Activated naive CD8-positive, alpha-beta T cell treated with anti-CD3 and anti-CD28 coated beads for 36 hours (primary cell): Measurements from ENCODE around the gene ENG. TPM values are rescaled to one million over a fixed set of nuclear protein-coding genes. Genes with fewer than 3 reads are reported as not detected.
"Not testable (repeated sequence)": the region's sequence is repeated elsewhere in the genome, so short reads cannot be mapped to it uniquely, and the experiment has no call there.

ENCODE experiments used
- DNase-seq: peaks from one replicate; pipeline ENCODE4 v3.0.0; 2021
- H3K27ac Mint-ChIP-seq: one replicate; pipeline ENCODE4 v1.8.0; 2022; ENCODE audit warnings: mild to moderate bottlenecking, moderate library complexity, mixed read lengths
- H3K27me3 Mint-ChIP-seq: one replicate; pipeline ENCODE4 v1.8.0; 2022; ENCODE audit warnings: mild to moderate bottlenecking, mixed read lengths
- H3K36me3 Mint-ChIP-seq: one replicate; pipeline ENCODE4 v1.8.0; 2021; ENCODE audit warnings: mild to moderate bottlenecking, mixed read lengths
- H3K4me1 Mint-ChIP-seq: one replicate; pipeline ENCODE4 v1.8.0; 2021; ENCODE audit warnings: mixed read lengths
- H3K4me3 Mint-ChIP-seq: one replicate; pipeline ENCODE4 v1.8.0; 2022; ENCODE audit warnings: mild to moderate bottlenecking, moderate library complexity, mixed read lengths
- H3K9me3 Mint-ChIP-seq: one replicate; pipeline ENCODE4 v1.8.0; 2022; ENCODE audit warnings: mixed read lengths
- total RNA-seq, 2 experiments: library from RNA; stranded (reverse); gene quantifications; one replicate each; pipeline ENCODE4 v1.2.3, GENCODE V29; 2021

Gene ENG
- total RNA-seq, 2 experiments from 2014 or later = 17.7 to 18.8 TPM

DNA sequence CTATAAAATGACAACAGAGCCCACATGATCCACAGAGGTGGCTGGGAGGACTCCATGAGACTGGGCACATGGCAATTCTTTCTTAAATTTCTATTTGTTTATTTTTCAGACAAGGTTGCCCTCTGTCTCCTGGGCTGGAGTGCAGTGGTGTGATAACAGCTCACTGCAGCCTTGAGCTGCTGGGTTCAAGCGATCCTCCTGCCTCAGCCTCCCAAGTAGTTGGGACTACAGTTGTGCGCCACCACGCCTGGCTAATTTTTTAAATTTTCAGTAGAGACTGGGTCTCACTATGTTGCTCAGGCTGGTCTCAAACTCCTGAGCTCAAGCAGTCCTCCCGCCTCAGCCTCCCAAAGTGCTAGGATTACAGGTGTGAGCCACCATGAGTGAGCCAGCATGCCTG lies 8.8 kb downstream of the ENG start:
- Mint-ChIP-seq H3K36me3 (peaks cover 20% of the 10 kb centered on the region), H3K9me3 (peaks cover 16% of the 10 kb centered on the region)
- H3K4me3 Mint-ChIP-seq, DNase-seq, H3K4me1 Mint-ChIP-seq, H3K27me3 Mint-ChIP-seq, H3K27ac Mint-ChIP-seq: not testable (repeated sequence)

DNA sequence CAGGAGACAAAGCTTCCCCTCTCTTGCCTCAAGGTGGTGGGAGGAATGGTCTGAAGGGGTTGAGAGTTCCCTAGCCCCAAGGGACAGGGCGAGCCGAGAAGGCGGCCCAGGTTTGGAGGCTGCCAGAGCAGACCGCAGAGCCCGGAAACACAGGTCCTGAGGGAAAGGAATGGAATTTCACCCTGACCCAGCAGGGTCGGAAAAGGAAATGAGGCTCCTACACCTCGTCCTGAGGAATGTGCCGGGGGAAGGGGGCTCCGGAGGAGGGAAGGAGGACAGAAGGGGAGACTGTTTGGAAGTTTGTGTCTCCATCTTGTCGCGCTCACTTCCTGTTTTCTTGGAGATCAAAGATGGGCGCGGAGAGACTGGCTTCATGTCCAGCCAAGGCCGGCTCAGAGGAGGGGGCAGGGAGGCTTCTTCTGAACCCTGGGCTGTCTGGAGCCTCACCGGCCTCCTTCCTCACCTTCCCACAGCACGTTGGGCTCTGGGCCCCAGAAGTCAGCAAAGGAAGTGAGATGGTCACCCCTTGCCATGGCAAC lies 9.6 kb downstream of the ENG start:
- no peaks in the 10 kb centered on the region for H3K27me3 Mint-ChIP-seq
- no peak overlapping the region for H3K27ac Mint-ChIP-seq
- H3K9me3 Mint-ChIP-seq = peaks cover 12% of the 10 kb centered on the region
- H3K4me3 Mint-ChIP-seq = no peak overlapping the region
- H3K4me1 Mint-ChIP-seq = no peaks in the 10 kb centered on the region
- H3K36me3 Mint-ChIP-seq = peaks cover 14% of the 10 kb centered on the region
- no peak for DNase-seq

DNA sequence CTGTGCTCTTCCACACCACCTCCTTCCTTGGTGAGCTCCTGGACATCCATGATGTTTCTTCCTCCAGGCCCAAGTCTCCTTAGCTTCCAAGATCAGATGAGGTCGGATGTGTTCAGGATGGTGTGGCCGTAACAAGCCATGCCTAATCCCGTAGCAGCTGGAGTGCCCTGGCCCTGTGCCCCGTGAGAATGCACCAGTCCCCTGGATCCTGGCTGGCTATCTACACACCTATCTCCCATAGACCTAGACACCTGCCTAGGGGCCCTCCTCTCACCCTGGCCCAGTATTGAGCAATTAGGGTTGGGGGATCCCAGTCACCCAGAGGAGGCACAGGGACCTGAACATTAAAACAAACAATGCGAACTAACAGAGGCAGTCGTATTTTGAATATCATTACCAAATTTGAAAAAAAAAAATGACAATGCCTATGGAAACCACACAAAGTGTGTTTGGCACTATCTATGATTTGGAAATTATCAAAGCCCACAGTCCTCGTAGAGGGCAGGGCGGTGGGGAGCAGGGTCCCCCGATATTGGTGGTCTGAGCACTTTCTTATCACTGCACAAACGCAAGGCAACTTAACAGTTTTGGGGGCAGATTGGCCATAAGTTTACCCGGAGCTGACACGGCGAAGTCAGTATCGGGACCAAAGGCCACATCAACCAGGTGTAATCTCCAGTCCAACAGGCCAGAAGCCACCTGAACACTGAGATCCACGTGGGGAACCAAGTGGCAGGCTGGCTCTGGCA lies 13.2 kb downstream of the ENG start:
- H3K4me1 Mint-ChIP-seq = no peaks in the 10 kb centered on the region
- H3K27me3 Mint-ChIP-seq = no peaks in the 10 kb centered on the region
- DNase-seq = no peak
- no peak overlapping the region for H3K4me3 Mint-ChIP-seq
- no peak overlapping the region for H3K27ac Mint-ChIP-seq
- H3K9me3 Mint-ChIP-seq = no peaks in the 10 kb centered on the region
- no peaks in the 10 kb centered on the region for H3K36me3 Mint-ChIP-seq

DNA sequence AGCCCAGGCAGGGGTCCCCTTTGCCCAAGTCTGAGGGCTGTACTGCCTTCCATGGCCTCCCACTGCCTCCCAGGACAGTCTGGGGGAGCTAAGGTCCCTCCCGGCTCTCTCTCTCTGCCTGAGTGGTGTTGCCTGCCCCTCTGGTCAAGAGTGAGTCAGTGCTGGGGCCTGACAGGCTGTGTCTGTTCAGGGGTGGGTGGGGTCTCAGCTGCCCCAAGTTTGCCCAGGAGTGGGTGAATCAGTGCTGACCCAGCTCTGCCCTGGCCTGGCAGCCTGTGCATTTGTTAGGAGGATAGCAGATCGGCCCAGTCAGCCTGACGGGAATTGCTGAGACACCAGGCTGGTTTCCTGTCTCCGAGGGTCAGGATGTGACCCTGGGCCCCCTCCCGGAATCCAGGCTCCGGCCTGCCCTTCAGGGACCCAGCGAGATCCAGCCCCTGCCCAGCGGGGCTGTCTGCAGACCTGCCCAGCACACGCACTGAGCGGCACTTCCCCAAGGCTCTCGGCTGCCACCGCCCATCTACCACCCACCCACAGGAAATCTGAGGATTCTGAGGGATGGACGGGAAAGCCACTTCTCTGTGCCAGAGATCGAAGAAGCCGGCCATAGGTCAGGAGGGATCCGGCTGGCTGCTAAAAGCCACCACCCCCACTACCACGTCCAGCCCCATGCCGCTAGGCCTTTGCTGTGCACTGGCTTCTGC lies 15.9 kb downstream of the ENG start:
- H3K27me3 Mint-ChIP-seq = no peaks in the 10 kb centered on the region
- peaks cover 8% of the 10 kb centered on the region for H3K4me1 Mint-ChIP-seq
- H3K27ac Mint-ChIP-seq = no peak overlapping the region
- H3K4me3 Mint-ChIP-seq = no peak overlapping the region
- no peak for DNase-seq
- no peaks in the 10 kb centered on the region for H3K9me3 Mint-ChIP-seq
- H3K36me3 Mint-ChIP-seq = no peaks in the 10 kb centered on the region

DNA sequence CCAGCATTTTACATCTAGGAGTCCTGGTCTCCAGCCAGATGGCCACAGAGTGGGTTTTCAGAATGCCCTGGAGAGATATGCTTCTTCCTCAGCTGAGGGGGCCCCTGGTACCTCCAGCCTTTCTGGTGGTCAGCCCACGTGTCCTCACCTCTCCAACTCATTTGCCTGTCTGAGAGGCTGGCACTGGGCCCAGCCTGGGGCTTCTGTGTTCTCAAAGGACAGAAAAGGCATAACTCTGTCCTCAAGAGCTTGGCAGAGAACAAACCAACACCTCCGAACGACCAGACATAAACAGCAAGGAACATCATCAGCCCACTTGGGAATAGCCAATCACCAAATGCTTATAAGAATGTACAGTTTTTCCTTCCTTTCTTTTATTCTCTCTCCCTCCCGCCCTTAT lies 17.1 kb downstream of the ENG start:
- Mint-ChIP-seq H3K27ac (no peak overlapping the region), H3K4me1 (peaks cover 15% of the 10 kb centered on the region), H3K9me3 (no peaks in the 10 kb centered on the region), H3K36me3 (peaks cover 1% of the 10 kb centered on the region), H3K4me3 (no peak overlapping the region), H3K27me3 (no peaks in the 10 kb centered on the region)
- DNase-seq = no peak

DNA sequence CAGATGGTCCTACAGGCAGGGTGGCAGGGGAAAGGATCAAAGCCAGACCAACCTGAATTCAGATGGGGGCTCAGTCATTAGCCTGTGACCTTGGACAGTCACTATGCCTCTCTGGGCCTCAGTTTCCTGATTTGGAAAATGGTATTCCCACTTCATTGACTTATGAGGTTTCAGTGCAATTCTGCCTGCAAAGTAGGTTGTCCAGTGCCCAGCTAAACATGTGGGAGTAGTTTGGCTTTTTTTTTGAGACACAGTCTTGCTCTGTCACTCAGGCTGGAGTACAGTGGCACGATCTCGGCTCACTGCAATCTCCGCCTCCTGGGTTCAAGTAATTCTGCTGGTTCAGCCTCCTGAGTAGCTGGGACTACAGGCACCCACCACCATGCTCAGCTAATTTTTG lies 17.9 kb downstream of the ENG start:
- H3K4me3 Mint-ChIP-seq, H3K9me3 Mint-ChIP-seq, H3K27ac Mint-ChIP-seq, H3K27me3 Mint-ChIP-seq, H3K36me3 Mint-ChIP-seq, DNase-seq: not testable (repeated sequence)
- peaks cover 18% of the 10 kb centered on the region for H3K4me1 Mint-ChIP-seq

DNA sequence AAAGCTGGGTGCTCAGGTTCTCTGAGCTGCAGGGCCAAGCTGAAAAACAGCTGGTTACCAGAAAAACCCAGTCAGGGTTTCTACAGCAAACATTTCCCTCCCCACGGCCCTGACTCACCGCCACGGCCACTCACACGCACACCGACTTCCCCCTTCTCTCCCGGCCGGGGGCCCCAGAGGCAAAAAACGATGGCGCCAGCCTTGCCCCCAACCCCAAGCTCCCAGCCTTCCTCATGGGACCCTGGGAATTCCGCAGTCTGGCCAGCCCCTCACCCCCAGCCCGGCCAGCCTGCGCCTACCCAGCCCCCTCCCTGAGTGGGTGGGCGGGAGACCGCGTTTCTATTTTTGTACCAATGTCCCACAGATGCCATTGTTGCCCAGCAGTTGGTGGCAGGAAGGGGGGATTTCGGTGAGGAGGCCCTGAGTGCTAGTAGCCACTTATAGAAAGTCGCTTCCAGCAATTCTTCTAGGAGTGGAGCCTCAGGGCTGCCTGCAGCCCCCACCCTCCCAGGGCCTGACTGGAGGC lies 18.4 kb downstream of the ENG start:
- Mint-ChIP-seq H3K9me3 (no peaks in the 10 kb centered on the region), H3K27me3 (no peaks in the 10 kb centered on the region), H3K4me1 (peaks cover 18% of the 10 kb centered on the region), H3K36me3 (peaks cover 2% of the 10 kb centered on the region), H3K4me3 (no peak overlapping the region), H3K27ac (no peak overlapping the region)
- peak; percentile 34 for DNase-seq

DNA sequence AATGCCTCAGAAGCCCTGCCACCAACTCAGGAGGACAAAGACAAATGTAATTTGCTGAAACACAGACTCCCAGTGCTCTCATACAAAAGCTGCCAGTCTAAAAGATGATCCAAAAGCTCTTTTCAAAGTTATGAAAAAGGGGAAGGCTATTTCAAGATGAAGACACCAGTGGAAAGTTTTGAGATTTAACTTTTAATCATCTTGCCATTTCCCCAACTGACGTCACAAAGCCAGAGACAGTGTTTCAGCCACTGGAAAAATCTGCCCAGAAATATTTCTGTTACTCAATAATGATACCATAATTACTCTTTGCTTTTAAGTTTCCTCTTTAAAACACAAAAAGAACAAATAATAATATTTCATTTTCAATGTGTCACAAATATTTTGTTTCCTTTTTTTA lies 20.9 kb downstream of the ENG start:
- Mint-ChIP-seq H3K4me1 (peaks cover 20% of the 10 kb centered on the region), H3K27me3 (no peaks in the 10 kb centered on the region), H3K36me3 (peaks cover 2% of the 10 kb centered on the region), H3K27ac (peak overlapping the region; percentile 66), H3K4me3 (no peak overlapping the region), H3K9me3 (no peaks in the 10 kb centered on the region)
- DNase-seq = no peak

DNA sequence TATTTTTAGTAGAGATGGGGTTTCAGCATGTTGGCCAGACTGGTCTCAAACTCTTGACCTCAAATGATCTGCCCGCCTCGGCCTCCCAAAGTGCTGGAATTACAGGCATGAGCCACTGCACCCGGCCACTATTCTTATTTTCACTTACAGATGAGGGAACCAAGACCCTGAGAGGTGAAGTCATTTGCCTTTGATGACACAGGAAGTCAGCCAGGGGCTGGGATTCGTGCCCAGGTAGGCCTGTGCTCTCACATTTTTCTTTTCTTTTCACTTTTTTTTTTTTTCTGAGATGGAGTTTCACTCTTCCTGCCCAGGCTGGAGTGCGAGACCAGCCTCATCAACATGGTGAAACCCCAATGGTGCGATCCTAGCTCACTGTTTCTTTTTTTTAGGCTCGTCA lies 22.2 kb downstream of the ENG start:
- Mint-ChIP-seq H3K9me3 (no peaks in the 10 kb centered on the region), H3K36me3 (peaks cover 2% of the 10 kb centered on the region), H3K27me3 (no peaks in the 10 kb centered on the region), H3K4me3 (no peak overlapping the region), H3K4me1 (peaks cover 20% of the 10 kb centered on the region), H3K27ac (peak overlapping the region; percentile 87)
- no peak for DNase-seq

DNA sequence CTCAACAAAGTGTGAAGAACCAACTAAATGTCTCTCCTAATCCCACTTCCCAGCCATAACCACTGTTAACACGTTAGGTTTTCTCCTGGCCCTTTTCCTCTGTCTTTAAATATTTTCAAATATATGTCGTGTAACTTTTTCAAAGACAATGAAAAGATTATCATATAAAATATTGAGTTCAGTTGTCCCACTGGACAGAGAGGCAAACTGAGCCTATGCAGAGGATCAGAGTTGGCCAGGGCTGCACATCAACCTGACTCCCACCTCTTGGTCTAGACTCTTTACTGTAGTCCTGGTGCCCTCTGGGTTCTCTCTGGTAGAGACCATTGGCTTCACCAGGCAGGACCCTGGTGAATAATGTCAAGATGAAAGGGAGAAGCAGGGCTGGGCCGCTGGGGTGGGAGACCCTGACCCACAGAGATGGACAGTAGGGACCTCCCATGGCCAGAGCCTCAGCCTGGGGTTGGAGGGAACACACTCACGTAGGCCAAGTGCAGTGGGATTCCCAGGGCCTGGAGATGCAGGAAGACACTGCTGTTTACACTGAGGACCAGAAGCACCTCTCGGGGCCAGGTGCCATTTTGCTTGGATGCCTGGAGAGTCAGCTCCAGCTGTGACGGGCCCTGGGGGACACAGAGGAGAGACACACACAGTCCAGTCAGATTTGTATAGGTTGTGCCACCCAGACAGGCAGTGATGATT lies 25.1 kb downstream of the ENG start:
- Mint-ChIP-seq H3K36me3 (peaks cover 2% of the 10 kb centered on the region), H3K4me3 (no peak overlapping the region), H3K27ac (no peak overlapping the region), H3K4me1 (peaks cover 15% of the 10 kb centered on the region), H3K9me3 (no peaks in the 10 kb centered on the region), H3K27me3 (no peaks in the 10 kb centered on the region)
- DNase-seq = no peak

DNA sequence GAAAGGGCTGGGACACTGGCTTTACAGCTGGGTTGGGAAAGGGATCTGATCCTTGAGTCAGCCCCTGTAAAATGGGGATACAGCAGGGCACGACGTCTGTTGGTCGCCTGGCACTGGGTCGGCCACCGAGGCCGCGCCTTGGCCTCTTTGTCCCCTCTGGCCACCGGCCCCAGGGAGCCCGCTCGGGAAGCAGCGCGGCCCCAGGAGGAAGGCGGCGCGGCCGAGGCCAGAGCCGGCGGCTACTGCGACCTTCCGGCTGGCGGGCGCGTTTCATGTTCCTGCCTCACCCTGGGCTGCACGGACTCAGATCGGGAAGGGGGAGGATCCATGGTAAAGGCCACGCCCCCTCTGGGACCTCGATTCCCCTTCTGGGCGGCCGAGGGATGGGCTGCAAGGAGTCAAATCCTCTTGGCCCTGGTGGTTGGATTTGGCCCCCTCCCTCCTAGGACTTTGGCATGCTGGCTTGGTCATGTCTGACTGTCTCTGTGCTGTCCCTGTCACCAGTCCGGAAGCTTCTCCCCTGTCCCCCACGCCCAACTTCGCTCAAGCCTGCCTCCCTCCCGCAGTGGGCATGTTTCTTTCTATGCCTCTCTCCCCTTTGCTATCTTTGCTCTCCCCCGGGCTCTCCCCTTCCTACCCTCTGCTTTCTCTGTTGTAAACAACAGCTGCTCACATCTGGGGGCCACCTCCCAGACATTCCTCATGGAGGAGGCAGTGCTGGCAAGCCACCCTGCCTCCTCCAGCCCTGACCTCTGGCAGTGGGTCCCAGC lies 26.0 kb downstream of the ENG start:
- no peak overlapping the region for H3K27ac Mint-ChIP-seq
- H3K4me1 Mint-ChIP-seq = peaks cover 11% of the 10 kb centered on the region
- H3K36me3 Mint-ChIP-seq = peaks cover 2% of the 10 kb centered on the region
- H3K27me3 Mint-ChIP-seq = no peaks in the 10 kb centered on the region
- H3K9me3 Mint-ChIP-seq = no peaks in the 10 kb centered on the region
- DNase-seq = no peak
- no peak overlapping the region for H3K4me3 Mint-ChIP-seq

DNA sequence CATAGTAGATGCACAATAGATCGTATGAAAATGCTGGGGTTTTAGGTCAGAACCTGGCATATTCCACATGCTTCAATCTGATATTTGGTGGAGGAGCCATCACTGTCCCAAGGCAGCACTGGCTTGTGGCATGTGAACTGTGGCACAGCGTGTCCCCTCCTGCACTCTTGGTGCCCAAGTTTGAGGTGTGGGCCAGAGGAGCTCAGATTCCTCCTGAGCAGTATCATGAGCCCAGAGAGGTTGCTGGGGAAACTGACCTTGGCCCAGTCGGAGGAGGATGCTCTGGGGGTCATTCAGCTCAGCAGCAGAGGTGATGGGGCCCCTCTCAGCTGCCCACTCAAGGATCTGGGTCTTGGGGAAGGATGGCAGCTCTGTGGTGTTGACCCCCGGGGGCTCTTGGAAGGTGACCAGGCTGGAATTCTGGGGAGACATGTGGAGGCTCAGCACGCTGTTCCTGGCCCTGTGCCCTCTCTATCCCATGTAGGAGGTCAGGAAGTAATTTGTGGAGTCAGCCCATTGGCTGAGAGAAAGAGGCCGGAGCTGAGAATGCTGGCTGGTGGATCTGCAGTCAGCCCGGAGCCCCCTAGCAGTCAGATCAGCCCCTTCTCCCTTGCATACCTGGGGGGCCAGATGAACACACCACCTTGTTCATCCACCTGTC lies 28.1 kb downstream of the ENG start:
- H3K9me3 Mint-ChIP-seq = no peaks in the 10 kb centered on the region
- H3K27me3 Mint-ChIP-seq = no peaks in the 10 kb centered on the region
- no peak for DNase-seq
- no peaks in the 10 kb centered on the region for H3K36me3 Mint-ChIP-seq
- no peak overlapping the region for H3K27ac Mint-ChIP-seq
- H3K4me1 Mint-ChIP-seq = peaks cover 2% of the 10 kb centered on the region
- no peak overlapping the region for H3K4me3 Mint-ChIP-seq

DNA sequence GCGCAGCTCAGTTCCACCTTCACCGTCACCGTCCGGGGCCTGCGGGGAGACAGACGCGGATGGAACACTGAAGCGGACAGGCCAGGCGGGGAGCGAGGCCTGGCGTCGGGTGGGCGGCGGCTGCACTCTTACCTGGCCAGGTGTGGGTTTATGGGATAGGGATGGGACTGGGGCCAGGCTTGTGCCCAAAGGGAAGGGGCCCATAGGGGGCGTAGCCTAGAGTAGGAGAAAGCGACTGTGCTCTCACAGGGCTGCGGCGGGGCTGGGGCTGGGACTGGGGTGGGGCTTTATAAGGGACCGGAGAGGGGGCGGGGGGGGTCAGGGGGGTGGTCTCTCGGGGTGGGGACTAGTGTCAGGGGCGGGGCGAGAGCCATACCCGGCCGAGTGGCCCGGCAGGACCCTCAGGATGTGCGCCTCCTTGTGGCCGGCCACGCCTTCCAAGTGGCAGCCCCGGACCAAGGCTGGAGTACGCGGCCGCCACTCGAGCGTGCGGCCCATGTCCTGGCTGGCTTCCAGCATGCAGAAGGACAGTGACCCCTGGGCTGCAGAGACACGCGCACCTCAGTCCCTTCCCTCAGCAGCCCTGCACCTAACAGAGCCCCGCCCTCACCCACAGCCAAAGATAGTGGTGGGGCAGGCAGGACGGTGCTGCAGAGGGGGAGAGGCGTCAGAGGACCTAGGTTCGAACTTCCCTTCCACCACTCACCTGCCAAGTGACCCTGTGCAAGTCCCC lies 29.0 kb downstream of the ENG start:
- H3K4me1 Mint-ChIP-seq = no peaks in the 10 kb centered on the region
- H3K4me3 Mint-ChIP-seq = no peak overlapping the region
- no peak overlapping the region for H3K27ac Mint-ChIP-seq
- H3K9me3 Mint-ChIP-seq = no peaks in the 10 kb centered on the region
- H3K27me3 Mint-ChIP-seq = no peaks in the 10 kb centered on the region
- H3K36me3 Mint-ChIP-seq = no peaks in the 10 kb centered on the region
- DNase-seq = no peak

DNA sequence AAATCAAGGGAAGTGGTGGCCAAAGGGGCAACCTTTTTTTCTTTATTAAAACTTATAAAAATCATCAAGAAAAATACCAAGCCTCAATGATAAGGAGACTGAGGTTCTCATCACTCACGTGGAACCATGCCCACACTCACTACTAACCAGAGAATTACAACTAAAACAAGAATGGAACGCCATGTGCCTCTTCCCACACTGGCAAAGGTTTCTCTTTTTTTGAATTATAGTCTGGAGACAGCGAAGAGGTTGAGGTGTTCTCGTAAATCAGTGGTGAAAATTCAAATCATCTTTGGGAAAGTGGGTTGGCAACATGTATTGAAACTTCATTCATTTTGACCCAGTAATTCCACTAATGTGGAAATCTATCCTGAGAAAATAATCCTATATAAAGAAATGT lies 32.4 kb downstream of the ENG start:
- Mint-ChIP-seq H3K27ac (no peak overlapping the region), H3K36me3 (no peaks in the 10 kb centered on the region), H3K9me3 (no peaks in the 10 kb centered on the region), H3K4me1 (no peaks in the 10 kb centered on the region), H3K4me3 (no peak overlapping the region), H3K27me3 (no peaks in the 10 kb centered on the region)
- DNase-seq = no peak
